Measurements from ENCODE around the gene EPHA5.

DNA sequence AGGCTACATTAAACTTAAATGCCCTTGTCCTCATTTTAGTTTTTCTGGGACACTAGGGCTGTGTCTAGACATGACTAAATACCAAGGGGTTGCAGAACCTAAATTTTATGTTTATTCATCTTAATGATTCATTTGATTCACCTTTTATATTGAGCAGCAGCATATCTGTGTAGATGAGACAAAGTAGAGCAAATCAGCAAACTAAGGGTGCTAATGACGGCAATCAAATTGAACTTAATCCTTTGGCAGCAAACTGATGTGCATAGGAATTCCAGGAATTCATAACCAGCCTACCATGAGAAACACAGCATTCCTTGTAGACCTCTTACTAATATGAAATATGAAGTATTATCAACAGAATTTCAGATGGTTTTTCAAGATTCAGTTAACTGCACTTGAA is 25.1 kb downstream of the EPHA5 start:
- TF ChIP-seq POLR2A (IDR thresholded peaks at IDR 0.05) (no peak), POLR2AphosphoS5 (IDR thresholded peaks at IDR 0.05) (no peak), EP300 (IDR thresholded peaks at IDR 0.05) (no peak)
- TF ChIP-seq, protein P1, sequence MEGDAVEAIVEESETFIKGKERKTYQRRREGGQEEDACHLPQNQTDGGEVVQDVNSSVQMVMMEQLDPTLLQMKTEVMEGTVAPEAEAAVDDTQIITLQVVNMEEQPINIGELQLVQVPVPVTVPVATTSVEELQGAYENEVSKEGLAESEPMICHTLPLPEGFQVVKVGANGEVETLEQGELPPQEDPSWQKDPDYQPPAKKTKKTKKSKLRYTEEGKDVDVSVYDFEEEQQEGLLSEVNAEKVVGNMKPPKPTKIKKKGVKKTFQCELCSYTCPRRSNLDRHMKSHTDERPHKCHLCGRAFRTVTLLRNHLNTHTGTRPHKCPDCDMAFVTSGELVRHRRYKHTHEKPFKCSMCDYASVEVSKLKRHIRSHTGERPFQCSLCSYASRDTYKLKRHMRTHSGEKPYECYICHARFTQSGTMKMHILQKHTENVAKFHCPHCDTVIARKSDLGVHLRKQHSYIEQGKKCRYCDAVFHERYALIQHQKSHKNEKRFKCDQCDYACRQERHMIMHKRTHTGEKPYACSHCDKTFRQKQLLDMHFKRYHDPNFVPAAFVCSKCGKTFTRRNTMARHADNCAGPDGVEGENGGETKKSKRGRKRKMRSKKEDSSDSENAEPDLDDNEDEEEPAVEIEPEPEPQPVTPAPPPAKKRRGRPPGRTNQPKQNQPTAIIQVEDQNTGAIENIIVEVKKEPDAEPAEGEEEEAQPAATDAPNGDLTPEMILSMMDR (IDR thresholded peaks at IDR 0.05) = no peak

Data from sigmoid colon (tissue), 4 donors.